Panc1 (cell line): ENCODE results near the gene OPA1. TPM values are rescaled to one million over a fixed set of nuclear protein-coding genes. Genes with fewer than 3 reads are reported as not detected.

Experiments used
- ATAC-seq: fragments of 200-7000 bp; cut with Tn5 transposase; 2 replicates; pipeline ENCODE4 v1.9.1; 2020; ENCODE audit warnings: mild to moderate bottlenecking, moderate library complexity
- BruUV-seq: library from RNA; stranded (reverse); fragments of 400-500 nt; replicated peaks from 2 replicates; lab custom pipeline; 2021; lab: Mats Ljungman, UMichigan
- CTCF ChIA-PET: fragments of 300-600 bp; sonication (Branson Sonifier 250); formaldehyde crosslinking; loops from one replicate; lab custom pipeline; 2022; ENCODE audit warnings: antibody characterized with exemption; lab: Charles Lee
- POLR2A ChIA-PET: fragments of 300-600 bp; sonication (Branson Sonifier 250); formaldehyde crosslinking; loops from one replicate; lab custom pipeline; 2022; ENCODE audit warnings: antibody characterized with exemption; lab: Charles Lee
- DNase-seq: peaks from one replicate; pipeline ENCODE4 v3.0.0-alpha.2; 2010; ENCODE audit warnings: low read depth, low spot score
- H3K27ac ChIP-seq: 2 replicates; pipeline ENCODE4 v1.5.1; 2011; ENCODE audit warnings: mild to moderate bottlenecking, low read length, inconsistent platforms
- H3K27me3 ChIP-seq: fragments of 200-500 bp; sonication (Bioruptor generic); 2 replicates; pipeline ENCODE4 v1.6.0; 2014; ENCODE audit warnings: low read length, inconsistent platforms; ENCODE audit not compliant: control insufficient read depth, insufficient read depth
- H3K36me3 ChIP-seq: fragments of 200-500 bp; sonication (Bioruptor generic); 2 replicates; pipeline ENCODE4 v1.5.1; 2014; ENCODE audit warnings: inconsistent platforms, mild to moderate bottlenecking, low read length, moderate library complexity; ENCODE audit not compliant: control insufficient read depth, insufficient read depth
- H3K4me1 ChIP-seq: 2 replicates; pipeline ENCODE4 v1.5.1; 2011; ENCODE audit warnings: inconsistent platforms, mild to moderate bottlenecking, low read length, moderate library complexity; ENCODE audit not compliant: control insufficient read depth, insufficient read depth
- H3K4me3 ChIP-seq, 2 experiments: 2 replicates each; pipeline ENCODE4 v1.5.1; 2011 to 2012; ENCODE audit warnings: low read depth in 2 of 2, low read length in 2 of 2, mild to moderate bottlenecking in 2 of 2, inconsistent platforms in 1 of 2, moderate library complexity in 1 of 2
- H3K9me3 ChIP-seq: fragments of 200-500 bp; sonication (Bioruptor generic); 2 replicates; pipeline ENCODE4 v1.5.1; 2014; ENCODE audit warnings: low read depth, mild to moderate bottlenecking, inconsistent platforms, low read length, moderate library complexity; ENCODE audit not compliant: control insufficient read depth, insufficient read depth
- POLR2AphosphoS5 ChIP-seq: IDR thresholded peaks from 2 replicates; pipeline ENCODE4 v1.6.1; 2012; ENCODE audit warnings: mild to moderate bottlenecking, low read depth, low read length, moderate library complexity
- SIN3A ChIP-seq: IDR thresholded peaks from 2 replicates; pipeline ENCODE4 v1.6.1; 2012; ENCODE audit warnings: low read depth, mild to moderate bottlenecking, low read length, moderate library complexity, borderline replicate concordance; ENCODE audit not compliant: insufficient read depth
- TCF7L2 ChIP-seq: IDR thresholded peaks from 2 replicates; pipeline ENCODE4 v1.6.1; 2011; ENCODE audit warnings: mild to moderate bottlenecking, low read depth, low read length, inconsistent platforms
- in situ Hi-C: cut with HindIII; loops from 2 replicates; pipeline ENCODE4 v1.10.0; 2016; ENCODE audit warnings: low sequenced_read_pairs, low pct_unique_long_range_greater_than_20kb
- intact Hi-C: fragments of 100-400 bp; cut with micrococcal nuclease; formaldehyde crosslinking; loops from one replicate; pipeline ENCODE4 v1.10.0; 2022; ENCODE audit not compliant: unreplicated experiment
- total RNA-seq: library from RNA; stranded (reverse); gene quantifications from one replicate; pipeline ENCODE4 v1.2.1, GENCODE V29; 2021; ENCODE audit not compliant: unreplicated experiment
- TF ChIP-seq, protein P1 (sequence below), 2 experiments: IDR thresholded peaks; 2 replicates each; pipeline ENCODE4 v1.6.1; 2011 to 2012; ENCODE audit warnings: low read depth in 2 of 2, control low read depth in 1 of 2, low read length in 1 of 2, mild to moderate bottlenecking in 1 of 2, moderate library complexity in 1 of 2; ENCODE audit not compliant: insufficient read depth in 1 of 2
- TF ChIP-seq, protein P2 (sequence below): fragments of 450-650 bp; IDR thresholded peaks from 2 replicates; pipeline ENCODE4 v1.5.1; 2017; ENCODE audit warnings: mild to moderate bottlenecking

The OPA1 gene
- total RNA-seq, 1 experiment from 2014 or later: 109 TPM

DNA sequence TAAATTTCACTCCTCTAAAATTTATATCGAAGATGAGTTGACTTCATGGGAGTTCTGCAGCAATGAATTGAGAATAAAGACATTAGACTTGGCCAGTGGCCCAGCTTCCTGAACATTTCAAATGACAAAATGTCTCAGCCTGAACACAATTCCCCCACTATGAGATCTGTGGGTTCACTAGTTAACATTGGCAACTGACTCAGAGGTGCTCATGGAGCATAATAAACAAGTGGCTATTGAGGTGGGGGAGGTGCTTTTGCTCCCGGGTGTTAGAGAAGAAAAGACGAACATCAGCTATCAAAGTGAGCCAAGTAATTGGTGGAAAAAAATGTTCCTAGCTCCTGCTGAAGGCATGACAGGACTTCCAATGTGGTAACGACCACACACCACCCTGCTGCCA is 44.6 kb upstream of the OPA1 start:
- ChIA-PET POLR2A (no interaction called here), CTCF (no interaction called here)
- in situ Hi-C loops (no loop called here), intact Hi-C loops (no loop called here)
- ATAC-seq: no peak
- peaks cover 2% of the 10 kb centered on the region for H3K27me3 ChIP-seq
- BruUV-seq: no TSS peak
- DNase-seq: no peak
- H3K27ac ChIP-seq: no peak overlapping the region
- H3K36me3 ChIP-seq: no peaks in the 10 kb centered on the region
- TF ChIP-seq SIN3A (no peak), TCF7L2 (no peak), POLR2AphosphoS5 (no peak)
- TF ChIP-seq, protein P1, sequence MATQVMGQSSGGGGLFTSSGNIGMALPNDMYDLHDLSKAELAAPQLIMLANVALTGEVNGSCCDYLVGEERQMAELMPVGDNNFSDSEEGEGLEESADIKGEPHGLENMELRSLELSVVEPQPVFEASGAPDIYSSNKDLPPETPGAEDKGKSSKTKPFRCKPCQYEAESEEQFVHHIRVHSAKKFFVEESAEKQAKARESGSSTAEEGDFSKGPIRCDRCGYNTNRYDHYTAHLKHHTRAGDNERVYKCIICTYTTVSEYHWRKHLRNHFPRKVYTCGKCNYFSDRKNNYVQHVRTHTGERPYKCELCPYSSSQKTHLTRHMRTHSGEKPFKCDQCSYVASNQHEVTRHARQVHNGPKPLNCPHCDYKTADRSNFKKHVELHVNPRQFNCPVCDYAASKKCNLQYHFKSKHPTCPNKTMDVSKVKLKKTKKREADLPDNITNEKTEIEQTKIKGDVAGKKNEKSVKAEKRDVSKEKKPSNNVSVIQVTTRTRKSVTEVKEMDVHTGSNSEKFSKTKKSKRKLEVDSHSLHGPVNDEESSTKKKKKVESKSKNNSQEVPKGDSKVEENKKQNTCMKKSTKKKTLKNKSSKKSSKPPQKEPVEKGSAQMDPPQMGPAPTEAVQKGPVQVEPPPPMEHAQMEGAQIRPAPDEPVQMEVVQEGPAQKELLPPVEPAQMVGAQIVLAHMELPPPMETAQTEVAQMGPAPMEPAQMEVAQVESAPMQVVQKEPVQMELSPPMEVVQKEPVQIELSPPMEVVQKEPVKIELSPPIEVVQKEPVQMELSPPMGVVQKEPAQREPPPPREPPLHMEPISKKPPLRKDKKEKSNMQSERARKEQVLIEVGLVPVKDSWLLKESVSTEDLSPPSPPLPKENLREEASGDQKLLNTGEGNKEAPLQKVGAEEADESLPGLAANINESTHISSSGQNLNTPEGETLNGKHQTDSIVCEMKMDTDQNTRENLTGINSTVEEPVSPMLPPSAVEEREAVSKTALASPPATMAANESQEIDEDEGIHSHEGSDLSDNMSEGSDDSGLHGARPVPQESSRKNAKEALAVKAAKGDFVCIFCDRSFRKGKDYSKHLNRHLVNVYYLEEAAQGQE (IDR thresholded peaks at IDR 0.05; ENCODE audit: insufficient read depth in 1 of 2, low read depth in 2 of 2, low read length in 1 of 2): no peak
- TF ChIP-seq, protein P2, sequence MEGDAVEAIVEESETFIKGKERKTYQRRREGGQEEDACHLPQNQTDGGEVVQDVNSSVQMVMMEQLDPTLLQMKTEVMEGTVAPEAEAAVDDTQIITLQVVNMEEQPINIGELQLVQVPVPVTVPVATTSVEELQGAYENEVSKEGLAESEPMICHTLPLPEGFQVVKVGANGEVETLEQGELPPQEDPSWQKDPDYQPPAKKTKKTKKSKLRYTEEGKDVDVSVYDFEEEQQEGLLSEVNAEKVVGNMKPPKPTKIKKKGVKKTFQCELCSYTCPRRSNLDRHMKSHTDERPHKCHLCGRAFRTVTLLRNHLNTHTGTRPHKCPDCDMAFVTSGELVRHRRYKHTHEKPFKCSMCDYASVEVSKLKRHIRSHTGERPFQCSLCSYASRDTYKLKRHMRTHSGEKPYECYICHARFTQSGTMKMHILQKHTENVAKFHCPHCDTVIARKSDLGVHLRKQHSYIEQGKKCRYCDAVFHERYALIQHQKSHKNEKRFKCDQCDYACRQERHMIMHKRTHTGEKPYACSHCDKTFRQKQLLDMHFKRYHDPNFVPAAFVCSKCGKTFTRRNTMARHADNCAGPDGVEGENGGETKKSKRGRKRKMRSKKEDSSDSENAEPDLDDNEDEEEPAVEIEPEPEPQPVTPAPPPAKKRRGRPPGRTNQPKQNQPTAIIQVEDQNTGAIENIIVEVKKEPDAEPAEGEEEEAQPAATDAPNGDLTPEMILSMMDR: no peak
- no peaks in the 10 kb centered on the region for H3K4me1 ChIP-seq
- no peaks in the 10 kb centered on the region for H3K9me3 ChIP-seq
- no peak overlapping the region for H3K4me3 ChIP-seq

DNA sequence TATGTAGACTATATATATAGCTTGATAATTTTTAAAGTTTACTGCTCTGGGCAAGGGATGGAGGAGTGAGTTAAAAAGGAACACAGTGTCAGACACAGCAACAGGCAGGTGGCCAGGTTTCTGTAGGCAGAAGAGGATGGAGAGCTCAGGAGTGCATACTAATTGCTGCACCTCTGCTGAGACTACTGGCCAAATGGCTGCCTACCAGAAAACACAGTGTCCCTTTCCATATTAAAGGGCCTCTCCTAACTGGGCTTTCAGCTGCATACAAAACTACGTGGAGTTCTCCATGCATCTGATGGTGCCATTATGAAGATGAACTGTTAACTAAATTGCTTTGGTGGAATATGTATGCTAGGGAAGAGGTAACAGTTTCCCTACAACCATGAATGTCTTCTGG is 40.1 kb upstream of the OPA1 start:
- TF ChIP-seq, protein P1 (IDR thresholded peaks at IDR 0.05; ENCODE audit: insufficient read depth in 1 of 2, low read depth in 2 of 2, low read length in 1 of 2): no peak
- TF ChIP-seq POLR2AphosphoS5: no peak
- no peak for TF ChIP-seq SIN3A
- TF ChIP-seq, protein P2: no peak
- no peak for TF ChIP-seq TCF7L2
- Histone ChIP-seq H3K36me3 (no peaks in the 10 kb centered on the region), H3K27ac (no peak overlapping the region), H3K27me3 (peaks cover 10% of the 10 kb centered on the region), H3K4me3 (no peak overlapping the region), H3K9me3 (no peaks in the 10 kb centered on the region), H3K4me1 (no peaks in the 10 kb centered on the region)
- ATAC-seq (no peak), DNase-seq (no peak)
- in situ Hi-C loops: no loop called here
- CTCF ChIA-PET: no interaction called here
- POLR2A ChIA-PET: no interaction called here
- intact Hi-C loops: no loop called here
- no TSS peak for BruUV-seq
